HCT116 (cell line): Measurements from ENCODE around the gene YWHAG.

Experiments used
- CEBPB ChIP-seq: IDR thresholded peaks from 2 replicates; pipeline ENCODE4 v1.6.1; 2012; ENCODE audit warnings: low read depth
- CTCF ChIP-seq, 3 experiments: fragments of 200-600 bp in 1 of 3; sonication (generic) in 1 of 3; IDR thresholded peaks in 2 of 3; conservative IDR thresholded peaks in 1 of 3; 2 replicates each; pipeline ENCODE4 v1.5.1; 2012 to 2017; ENCODE audit warnings: low read depth in 2 of 3, low read length in 2 of 3, antibody characterized with exemption in 1 of 3, borderline replicate concordance in 1 of 3, control low read depth in 1 of 3, mild to moderate bottlenecking in 1 of 3, mixed read lengths in 1 of 3, mixed run types in 1 of 3, moderate library complexity in 1 of 3; ENCODE audit not compliant: insufficient read depth in 1 of 3
- EGR1 ChIP-seq: IDR thresholded peaks from 2 replicates; pipeline ENCODE4 v1.6.1; 2012; ENCODE audit warnings: low read depth
- EZH2 ChIP-seq: fragments of 200-600 bp; sonication (generic); IDR thresholded peaks from 2 replicates; pipeline ENCODE4 v1.6.1; 2017; ENCODE audit warnings: antibody characterized with exemption, mixed run types
- EZH2phosphoT487 ChIP-seq: fragments of 200-600 bp; IDR thresholded peaks from 2 replicates; pipeline ENCODE4 v1.6.1; 2018; ENCODE audit warnings: antibody characterized with exemption, borderline replicate concordance
- MAX ChIP-seq: IDR thresholded peaks from 2 replicates; pipeline ENCODE4 v1.6.1; 2012
- POLR2A ChIP-seq: IDR thresholded peaks from 2 replicates; pipeline ENCODE4 v1.7.0; 2011; ENCODE audit warnings: borderline replicate concordance; ENCODE audit not compliant: insufficient read depth, insufficient read length; ENCODE audit errors: extremely low read depth
- POLR2AphosphoS5 ChIP-seq: IDR thresholded peaks from 2 replicates; pipeline ENCODE4 v1.6.1; 2011; ENCODE audit warnings: mild to moderate bottlenecking, low read depth, low read length, moderate library complexity
- RAD21 ChIP-seq: IDR thresholded peaks from 2 replicates; pipeline ENCODE4 v1.6.1; 2012; ENCODE audit warnings: low read depth, mild to moderate bottlenecking
- YY1 ChIP-seq: IDR thresholded peaks from 2 replicates; pipeline ENCODE4 v1.6.1; 2011; ENCODE audit warnings: low read length, low read depth, moderate library complexity, mild to moderate bottlenecking; ENCODE audit not compliant: insufficient replicate concordance; ENCODE audit errors: extremely low read depth
- ZBTB33 ChIP-seq: IDR thresholded peaks from 2 replicates; pipeline ENCODE4 v1.6.1; 2011; ENCODE audit warnings: mild to moderate bottlenecking, low read length, moderate library complexity; ENCODE audit not compliant: insufficient replicate concordance; ENCODE audit errors: extremely low read depth
- TF ChIP-seq, protein P1 (sequence below): IDR thresholded peaks from 2 replicates; pipeline ENCODE4 v1.6.1; 2012; ENCODE audit warnings: low read depth

- no peak for TF ChIP-seq POLR2A
- TF ChIP-seq CTCF (IDR thresholded peaks at IDR 0.05 in 2 of 3, conservative IDR thresholded peaks at IDR 0.05 in 1 of 3; ENCODE audit: borderline replicate concordance in 1 of 3, insufficient read depth in 1 of 3, low read depth in 2 of 3, low read length in 2 of 3) = no peak
- TF ChIP-seq EZH2phosphoT487 = no peak
- TF ChIP-seq POLR2AphosphoS5 = no peak
- TF ChIP-seq ZBTB33 = no peak
- TF ChIP-seq, protein P1, sequence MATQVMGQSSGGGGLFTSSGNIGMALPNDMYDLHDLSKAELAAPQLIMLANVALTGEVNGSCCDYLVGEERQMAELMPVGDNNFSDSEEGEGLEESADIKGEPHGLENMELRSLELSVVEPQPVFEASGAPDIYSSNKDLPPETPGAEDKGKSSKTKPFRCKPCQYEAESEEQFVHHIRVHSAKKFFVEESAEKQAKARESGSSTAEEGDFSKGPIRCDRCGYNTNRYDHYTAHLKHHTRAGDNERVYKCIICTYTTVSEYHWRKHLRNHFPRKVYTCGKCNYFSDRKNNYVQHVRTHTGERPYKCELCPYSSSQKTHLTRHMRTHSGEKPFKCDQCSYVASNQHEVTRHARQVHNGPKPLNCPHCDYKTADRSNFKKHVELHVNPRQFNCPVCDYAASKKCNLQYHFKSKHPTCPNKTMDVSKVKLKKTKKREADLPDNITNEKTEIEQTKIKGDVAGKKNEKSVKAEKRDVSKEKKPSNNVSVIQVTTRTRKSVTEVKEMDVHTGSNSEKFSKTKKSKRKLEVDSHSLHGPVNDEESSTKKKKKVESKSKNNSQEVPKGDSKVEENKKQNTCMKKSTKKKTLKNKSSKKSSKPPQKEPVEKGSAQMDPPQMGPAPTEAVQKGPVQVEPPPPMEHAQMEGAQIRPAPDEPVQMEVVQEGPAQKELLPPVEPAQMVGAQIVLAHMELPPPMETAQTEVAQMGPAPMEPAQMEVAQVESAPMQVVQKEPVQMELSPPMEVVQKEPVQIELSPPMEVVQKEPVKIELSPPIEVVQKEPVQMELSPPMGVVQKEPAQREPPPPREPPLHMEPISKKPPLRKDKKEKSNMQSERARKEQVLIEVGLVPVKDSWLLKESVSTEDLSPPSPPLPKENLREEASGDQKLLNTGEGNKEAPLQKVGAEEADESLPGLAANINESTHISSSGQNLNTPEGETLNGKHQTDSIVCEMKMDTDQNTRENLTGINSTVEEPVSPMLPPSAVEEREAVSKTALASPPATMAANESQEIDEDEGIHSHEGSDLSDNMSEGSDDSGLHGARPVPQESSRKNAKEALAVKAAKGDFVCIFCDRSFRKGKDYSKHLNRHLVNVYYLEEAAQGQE = no peak
- TF ChIP-seq EZH2 = no peak
- TF ChIP-seq RAD21 = no peak
- no peak for TF ChIP-seq YY1
- no peak for TF ChIP-seq CEBPB
- TF ChIP-seq EGR1 = no peak
- TF ChIP-seq MAX = no peak
Measured at GRCh38 chr7:76329479-76329878, 29.3 kb downstream of the YWHAG start.
